Measurements from ENCODE around the gene STK25. TPM values are rescaled to one million over a fixed set of nuclear protein-coding genes. Genes with fewer than 3 reads are reported as not detected.
"Not testable (repeated sequence)": the region's sequence is repeated elsewhere in the genome, so short reads cannot be mapped to it uniquely, and the experiment has no call there.

Gene STK25
- total RNA-seq, 2 experiments from 2014 or later: 76.1 to 81.3 TPM

DNA sequence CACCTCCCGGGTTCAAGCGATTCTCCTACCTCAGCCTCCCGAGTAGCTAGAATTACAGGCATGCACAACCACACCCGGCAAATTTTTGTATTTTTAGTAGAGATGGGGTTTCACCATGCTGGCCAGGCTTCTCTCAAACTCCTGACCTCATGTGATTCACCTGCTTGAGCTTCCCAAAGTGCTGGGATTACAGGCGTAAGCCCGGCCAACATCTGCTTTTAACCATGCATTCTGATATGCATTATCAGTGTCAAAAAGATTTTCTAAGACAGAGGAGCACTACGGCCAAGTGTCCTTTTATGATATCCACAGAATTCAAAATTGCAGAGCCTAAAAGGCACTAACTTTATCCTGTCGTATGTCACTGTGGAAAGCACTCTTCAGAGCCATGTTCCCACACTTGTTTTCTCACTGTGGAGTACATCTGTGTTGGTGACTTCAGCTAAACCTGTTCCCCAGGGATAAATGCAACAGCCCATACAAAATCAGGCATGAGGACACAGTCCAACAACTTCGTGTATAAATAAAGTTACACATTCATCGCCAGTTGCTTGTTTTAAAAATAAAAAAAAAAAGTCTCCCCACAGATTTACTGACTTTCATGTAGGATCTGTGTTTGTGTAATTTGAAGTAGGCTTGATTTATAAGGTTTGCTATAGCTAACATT is 56.4 kb downstream of the STK25 start:
- ATAC-seq (ENCODE audit: poor library complexity): no peak
- Histone ChIP-seq H3K36me3 (ENCODE audit: insufficient read depth, low read length) (no peaks in the 10 kb centered on the region), H3K4me3 (ENCODE audit: low read length) (no peak overlapping the region), H3K27me3 (ENCODE audit: control insufficient read depth in 1 of 2, insufficient read depth in 2 of 2, low read length in 2 of 2) (peaks cover 19 to 26% of the 10 kb centered on the region in 2 experiments), H3K27ac (ENCODE audit: low read depth in 1 of 2, low read length in 2 of 2) (no peak overlapping the region), H3K4me1 (ENCODE audit: insufficient read depth, low read length) (no peaks in the 10 kb centered on the region), H3K9me3 (ENCODE audit: control insufficient read depth in 1 of 2, insufficient read depth in 1 of 2, low read length in 2 of 2) (peaks cover 0 to 5% of the 10 kb centered on the region in 2 experiments)
- Mint-ChIP-seq H3K36me3 (ENCODE audit: low read depth) (no peaks in the 10 kb centered on the region), H3K27ac (no peak overlapping the region), H3K4me3 (no peak overlapping the region), H3K4me1 (ENCODE audit: low read depth) (no peaks in the 10 kb centered on the region), H3K9me3 (no peaks in the 10 kb centered on the region), H3K27me3 (peaks cover 64% of the 10 kb centered on the region)
- DNase-seq: no peak
- ChIA-PET POLR2A (no interaction called here), CTCF (no interaction called here)
- no peak for TF ChIP-seq CTCF (IDR thresholded peaks at IDR 0.05)
- intact Hi-C loops (cut with DNase I, micrococcal nuclease): no loop called here

DNA sequence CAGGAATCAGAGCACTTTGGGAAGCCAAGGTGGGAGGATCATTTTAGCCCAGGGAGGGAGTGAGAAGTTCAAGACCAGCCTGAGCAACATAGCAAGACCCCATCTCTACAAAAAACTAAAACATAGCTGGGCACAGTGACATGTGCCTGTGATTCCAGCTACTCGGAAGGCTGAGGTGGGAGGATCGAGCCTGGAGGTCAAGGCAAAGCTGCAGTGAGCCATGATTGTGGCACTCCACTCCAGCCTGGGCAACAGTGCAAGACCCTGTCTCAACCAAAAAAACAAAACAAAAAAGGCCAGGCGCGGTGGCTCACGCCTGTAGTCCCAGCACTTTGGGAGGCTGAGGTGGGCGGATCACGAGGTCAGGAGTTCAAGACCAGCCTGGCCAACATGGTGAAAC is 58.3 kb downstream of the STK25 start:
- H3K27ac ChIP-seq (ENCODE audit: low read depth in 1 of 2, low read length in 2 of 2); H3K36me3 ChIP-seq (ENCODE audit: insufficient read depth, low read length); H3K4me1 Mint-ChIP-seq (ENCODE audit: low read depth); H3K9me3 ChIP-seq (ENCODE audit: control insufficient read depth in 1 of 2, insufficient read depth in 1 of 2, low read length in 2 of 2); intact Hi-C loops (cut with DNase I, micrococcal nuclease); H3K36me3 Mint-ChIP-seq (ENCODE audit: low read depth); POLR2A ChIA-PET; DNase-seq; ATAC-seq (ENCODE audit: poor library complexity); H3K4me3 ChIP-seq (ENCODE audit: low read length); H3K9me3 Mint-ChIP-seq; CTCF ChIA-PET; H3K4me1 ChIP-seq (ENCODE audit: insufficient read depth, low read length); H3K27ac Mint-ChIP-seq; H3K4me3 Mint-ChIP-seq: not testable (repeated sequence)
- H3K27me3 ChIP-seq (ENCODE audit: control insufficient read depth in 1 of 2, insufficient read depth in 2 of 2, low read length in 2 of 2): peaks cover 30 to 41% of the 10 kb centered on the region in 2 experiments
- peaks cover 72% of the 10 kb centered on the region for H3K27me3 Mint-ChIP-seq

DNA sequence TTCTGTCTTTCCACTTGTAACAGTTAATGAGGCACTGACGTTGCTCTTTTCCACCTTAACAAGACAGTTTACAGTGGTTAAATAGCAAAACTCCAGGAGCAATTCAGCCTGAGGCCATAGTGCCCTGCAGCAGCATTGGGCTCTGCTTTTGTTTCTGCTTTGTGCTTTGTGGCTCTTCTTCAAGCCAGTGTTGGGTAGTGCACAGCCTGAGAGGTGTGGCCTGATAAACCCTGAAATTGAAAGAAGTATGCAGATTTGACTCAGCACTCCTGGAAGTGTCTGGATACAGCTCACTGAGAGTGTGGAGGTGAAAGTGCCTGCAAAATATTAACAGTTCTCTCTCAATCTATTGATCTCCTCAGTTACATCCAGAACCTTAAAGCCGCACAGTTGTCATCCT is 63.0 kb downstream of the STK25 start:
- Mint-ChIP-seq H3K4me1 (ENCODE audit: low read depth) (peaks cover 18% of the 10 kb centered on the region), H3K27ac (no peak overlapping the region), H3K9me3 (no peaks in the 10 kb centered on the region), H3K4me3 (no peak overlapping the region), H3K36me3 (ENCODE audit: low read depth) (peaks cover 13% of the 10 kb centered on the region), H3K27me3 (peaks cover 82% of the 10 kb centered on the region)
- Histone ChIP-seq H3K36me3 (ENCODE audit: insufficient read depth, low read length) (peaks cover 6% of the 10 kb centered on the region), H3K27me3 (ENCODE audit: control insufficient read depth in 1 of 2, insufficient read depth in 2 of 2, low read length in 2 of 2) (peaks cover 49 to 66% of the 10 kb centered on the region in 2 experiments), H3K9me3 (ENCODE audit: control insufficient read depth in 1 of 2, insufficient read depth in 1 of 2, low read length in 2 of 2) (peaks cover 0 to 5% of the 10 kb centered on the region in 2 experiments), H3K4me1 (ENCODE audit: insufficient read depth, low read length) (peaks cover 27% of the 10 kb centered on the region), H3K4me3 (ENCODE audit: low read length) (no peak overlapping the region), H3K27ac (ENCODE audit: low read depth in 1 of 2, low read length in 2 of 2) (no peak overlapping the region)
- intact Hi-C loops (cut with DNase I, micrococcal nuclease): no loop called here
- DNase-seq (no peak), ATAC-seq (ENCODE audit: poor library complexity) (no peak)
- TF ChIP-seq CTCF (IDR thresholded peaks at IDR 0.05): no peak
- ChIA-PET POLR2A (no interaction called here), CTCF (no interaction called here)
